GM12873 (cell line): ENCODE measurements around the gene CPEB2.

Source experiments
- CTCF ChIP-seq: IDR thresholded peaks from 2 replicates; pipeline ENCODE4 v1.5.1; 2012; ENCODE audit warnings: low read depth, mild to moderate bottlenecking, moderate library complexity, low read length, control low read depth; ENCODE audit not compliant: insufficient read depth; ENCODE audit errors: missing control alignments

CPEB2 gene

GRCh38 chr4:15106399-15106798 lies 104.1 kb downstream of the CPEB2 start:
- TF ChIP-seq CTCF = no peak

DNA sequence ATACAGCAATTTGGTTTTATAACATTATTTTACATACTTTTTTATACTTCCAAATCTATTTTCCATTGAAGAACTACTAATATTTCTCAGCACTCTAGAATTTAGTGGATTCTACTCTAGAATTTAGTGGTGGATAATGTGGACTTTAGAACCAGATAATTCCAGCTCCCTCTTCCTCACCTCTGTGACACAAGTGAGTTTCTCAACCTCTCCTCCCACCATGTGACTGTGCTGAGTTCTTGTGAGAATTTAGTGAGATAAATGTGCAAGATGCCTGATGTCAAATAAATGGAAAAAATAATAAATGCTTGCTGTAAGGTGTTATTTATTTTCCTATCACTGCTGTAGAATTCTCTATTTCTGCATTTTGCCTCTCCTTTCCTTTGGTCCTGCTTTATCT lies 107.3 kb downstream of the CPEB2 start:
- no peak for TF ChIP-seq CTCF

GRCh38 chr4:15110120-15110571 lies 107.9 kb downstream of the CPEB2 start:
- no peak for TF ChIP-seq CTCF

DNA sequence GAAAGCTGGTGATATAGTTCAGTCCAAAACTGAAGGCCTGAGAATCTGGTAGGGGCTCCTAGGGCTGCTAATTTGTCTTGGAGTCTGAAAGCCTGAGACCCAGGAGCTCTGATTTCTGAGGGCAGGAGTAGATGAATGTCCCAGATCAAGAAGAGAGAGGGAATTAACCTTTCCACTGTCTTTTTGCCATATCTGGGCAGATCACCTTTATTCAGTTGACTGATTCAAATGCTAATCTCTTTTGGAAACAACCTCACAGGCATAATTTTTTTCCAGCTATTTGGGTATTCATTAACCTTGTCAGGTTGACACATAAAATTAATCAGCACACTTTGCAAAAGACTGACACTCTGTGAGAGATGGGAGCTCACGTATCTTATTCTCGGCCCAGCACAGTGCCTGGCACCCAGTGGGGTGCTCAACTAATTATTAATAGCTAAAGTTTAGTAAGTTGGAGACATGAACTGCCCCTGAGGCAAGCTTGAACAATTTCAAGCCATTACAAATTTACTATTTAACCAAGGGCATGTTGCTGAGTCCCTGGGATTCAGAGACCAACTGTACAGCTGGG lies 114.3 kb downstream of the CPEB2 start:
- TF ChIP-seq CTCF = no peak

GRCh38 chr4:15117270-15117946 lies 115.1 kb downstream of the CPEB2 start:
- no peak for TF ChIP-seq CTCF

DNA sequence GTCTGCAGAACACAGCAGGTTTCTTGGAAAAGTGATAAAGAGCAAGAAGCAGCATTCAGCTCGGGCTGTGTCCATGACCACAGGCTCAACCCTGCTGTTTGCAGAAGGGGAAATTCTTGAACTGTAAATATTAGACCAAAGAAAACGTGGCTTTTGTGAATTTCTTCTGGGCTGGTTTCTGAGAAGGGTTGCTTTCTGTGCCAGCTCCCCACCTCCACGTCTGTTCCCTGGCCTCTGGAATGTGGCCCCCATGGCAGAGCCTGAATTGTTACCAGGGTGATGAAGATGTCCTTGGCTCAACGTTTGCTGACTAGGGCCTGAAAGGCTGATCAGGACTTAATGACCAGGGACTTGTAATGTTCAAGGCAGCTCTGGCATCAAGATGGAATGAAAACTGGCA lies 116.0 kb downstream of the CPEB2 start:
- TF ChIP-seq CTCF = no peak
